Measurements from ENCODE around the gene IMPACT.

Gene IMPACT

DNA sequence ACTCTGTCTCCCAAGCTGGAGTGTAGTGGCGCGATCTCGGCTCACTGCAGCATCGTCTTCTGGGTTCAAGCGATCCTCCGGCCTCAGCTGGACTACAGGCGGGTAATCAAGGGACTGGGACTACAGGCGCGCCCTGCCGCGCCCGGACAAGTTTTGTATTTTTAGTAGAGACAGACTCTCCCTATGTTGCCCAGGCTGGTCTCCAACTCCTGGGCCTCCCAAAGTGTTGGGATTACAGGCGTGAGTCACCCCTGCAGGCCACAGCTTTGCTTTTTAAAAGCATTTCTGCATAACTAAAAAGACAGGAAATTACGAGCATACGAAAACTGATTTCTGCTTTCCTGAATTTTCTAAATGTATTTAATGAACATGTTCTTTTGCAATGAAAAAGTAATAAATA is 27.9 kb upstream of the IMPACT start:
- peaks cover 3% of the 10 kb centered on the region for H3K27me3 ChIP-seq (replicated peaks; ENCODE audit: control insufficient read depth, insufficient read depth, low read length)
- DNase-seq (ENCODE audit: extremely low read depth, insufficient read length): no peak
- TF ChIP-seq, protein P1, sequence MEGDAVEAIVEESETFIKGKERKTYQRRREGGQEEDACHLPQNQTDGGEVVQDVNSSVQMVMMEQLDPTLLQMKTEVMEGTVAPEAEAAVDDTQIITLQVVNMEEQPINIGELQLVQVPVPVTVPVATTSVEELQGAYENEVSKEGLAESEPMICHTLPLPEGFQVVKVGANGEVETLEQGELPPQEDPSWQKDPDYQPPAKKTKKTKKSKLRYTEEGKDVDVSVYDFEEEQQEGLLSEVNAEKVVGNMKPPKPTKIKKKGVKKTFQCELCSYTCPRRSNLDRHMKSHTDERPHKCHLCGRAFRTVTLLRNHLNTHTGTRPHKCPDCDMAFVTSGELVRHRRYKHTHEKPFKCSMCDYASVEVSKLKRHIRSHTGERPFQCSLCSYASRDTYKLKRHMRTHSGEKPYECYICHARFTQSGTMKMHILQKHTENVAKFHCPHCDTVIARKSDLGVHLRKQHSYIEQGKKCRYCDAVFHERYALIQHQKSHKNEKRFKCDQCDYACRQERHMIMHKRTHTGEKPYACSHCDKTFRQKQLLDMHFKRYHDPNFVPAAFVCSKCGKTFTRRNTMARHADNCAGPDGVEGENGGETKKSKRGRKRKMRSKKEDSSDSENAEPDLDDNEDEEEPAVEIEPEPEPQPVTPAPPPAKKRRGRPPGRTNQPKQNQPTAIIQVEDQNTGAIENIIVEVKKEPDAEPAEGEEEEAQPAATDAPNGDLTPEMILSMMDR (IDR thresholded peaks at IDR 0.05; ENCODE audit: insufficient read depth, low read length, poor library complexity, severe bottlenecking): no peak
- no peaks in the 10 kb centered on the region for H3K36me3 ChIP-seq (ENCODE audit: control insufficient read depth, insufficient read depth, low read length)
- H3K4me3 ChIP-seq (replicated peaks; ENCODE audit: low read depth, low read length): no peak overlapping the region

DNA sequence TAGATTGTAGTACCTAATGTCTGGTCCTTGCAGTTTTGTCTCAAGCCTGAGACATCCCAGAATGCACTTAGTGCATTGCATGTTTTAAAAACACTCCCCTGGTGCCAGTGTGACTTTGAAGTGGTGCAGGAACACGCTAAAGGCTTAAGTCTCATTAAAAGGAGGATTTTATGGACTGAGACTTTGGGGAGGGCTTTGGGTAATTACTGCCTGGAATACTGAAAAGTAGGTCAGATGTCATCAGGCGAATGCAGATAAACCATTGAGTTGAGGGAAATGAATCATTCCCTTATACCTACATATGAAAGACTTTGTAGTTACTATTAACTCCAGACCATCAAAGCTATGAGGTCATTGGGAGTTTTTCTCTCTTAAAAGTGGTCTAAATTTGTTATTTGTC is 25.9 kb upstream of the IMPACT start:
- peaks cover 3% of the 10 kb centered on the region for H3K27me3 ChIP-seq (replicated peaks; ENCODE audit: control insufficient read depth, insufficient read depth, low read length)
- DNase-seq (ENCODE audit: extremely low read depth, insufficient read length): no peak
- no peak overlapping the region for H3K4me3 ChIP-seq (replicated peaks; ENCODE audit: low read depth, low read length)
- TF ChIP-seq, protein P1 (IDR thresholded peaks at IDR 0.05; ENCODE audit: insufficient read depth, low read length, poor library complexity, severe bottlenecking): no peak
- H3K36me3 ChIP-seq (ENCODE audit: control insufficient read depth, insufficient read depth, low read length): no peaks in the 10 kb centered on the region

DNA sequence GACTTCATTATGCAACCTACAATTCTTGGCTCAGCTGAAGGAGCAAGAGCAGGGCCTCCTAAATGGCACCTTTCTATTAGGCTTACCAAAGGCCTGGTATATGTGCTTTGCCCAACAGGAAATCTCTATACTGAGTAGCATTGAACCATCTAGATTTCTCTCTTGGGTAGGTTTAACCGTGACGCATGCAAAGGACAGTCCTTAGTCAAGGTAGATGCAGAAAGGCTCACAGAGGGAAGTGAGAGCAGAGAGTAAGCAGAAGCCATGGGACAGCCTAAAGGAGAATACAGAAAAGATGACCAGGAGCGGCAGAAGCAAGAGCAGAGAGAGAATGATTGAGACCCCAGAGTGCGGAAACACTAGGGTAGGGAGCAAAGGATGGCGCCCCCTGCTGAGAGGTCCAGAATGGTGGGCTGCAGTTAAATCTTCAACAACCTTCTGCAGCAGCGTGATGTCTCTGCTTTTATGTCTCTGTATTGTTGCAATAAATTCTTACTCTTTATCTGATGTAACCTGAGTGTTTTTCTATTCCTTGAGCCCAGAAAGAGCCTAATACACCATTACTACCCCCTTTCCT is 24.2 kb upstream of the IMPACT start:
- no peak overlapping the region for H3K4me3 ChIP-seq (replicated peaks; ENCODE audit: low read depth, low read length)
- DNase-seq (ENCODE audit: extremely low read depth, insufficient read length): no peak
- H3K27me3 ChIP-seq (replicated peaks; ENCODE audit: control insufficient read depth, insufficient read depth, low read length): no peaks in the 10 kb centered on the region; the same call in 1 of the 2 replicates
- H3K36me3 ChIP-seq (ENCODE audit: control insufficient read depth, insufficient read depth, low read length): no peaks in the 10 kb centered on the region
- TF ChIP-seq, protein P1 (IDR thresholded peaks at IDR 0.05; ENCODE audit: insufficient read depth, low read length, poor library complexity, severe bottlenecking): peak; percentile 35

DNA sequence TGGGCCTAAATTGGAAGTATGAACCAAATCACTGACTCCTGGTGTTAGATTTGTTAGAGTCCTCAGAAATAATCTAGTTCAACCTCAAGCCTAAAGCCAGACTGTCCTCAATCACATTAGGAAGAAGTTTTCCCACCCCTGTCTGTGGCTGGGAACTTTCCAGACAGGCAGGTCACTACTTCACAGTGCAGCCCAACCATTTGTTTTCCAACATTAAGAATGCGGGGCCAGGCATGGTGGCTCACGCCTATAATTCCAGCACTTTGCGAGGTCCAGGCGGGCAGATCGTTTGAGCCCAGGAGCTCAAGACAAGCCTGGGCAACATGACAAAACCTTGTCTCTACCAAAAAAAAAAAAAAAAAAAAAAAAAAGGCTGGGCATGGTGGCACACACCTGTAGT is 23.4 kb upstream of the IMPACT start:
- DNase-seq (ENCODE audit: extremely low read depth, insufficient read length): no peak
- TF ChIP-seq, protein P1 (IDR thresholded peaks at IDR 0.05; ENCODE audit: insufficient read depth, low read length, poor library complexity, severe bottlenecking): no peak
- Histone ChIP-seq H3K4me3 (replicated peaks; ENCODE audit: low read depth, low read length) (no peak overlapping the region), H3K27me3 (replicated peaks; ENCODE audit: control insufficient read depth, insufficient read depth, low read length) (no peaks in the 10 kb centered on the region; the same call in 1 of the 2 replicates), H3K36me3 (ENCODE audit: control insufficient read depth, insufficient read depth, low read length) (no peaks in the 10 kb centered on the region)

DNA sequence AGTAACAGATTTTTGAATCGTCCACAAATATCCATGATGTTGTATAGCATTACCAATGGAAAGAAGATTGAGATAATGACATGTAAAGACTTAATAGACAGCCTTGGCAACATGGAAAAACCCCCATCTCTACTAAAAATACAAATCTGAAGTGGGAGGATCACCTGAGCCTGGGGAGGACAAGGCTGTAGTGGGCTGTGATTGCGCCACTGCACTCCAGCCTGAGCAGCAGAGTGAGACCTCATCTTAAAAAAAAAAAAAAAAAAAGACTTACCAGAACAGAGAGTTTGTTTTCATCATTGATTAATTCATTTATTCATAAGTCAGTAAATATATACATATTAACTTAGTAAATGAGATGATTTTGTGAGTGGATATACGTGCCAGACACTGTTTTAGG is 21.9 kb upstream of the IMPACT start:
- Histone ChIP-seq H3K4me3 (replicated peaks; ENCODE audit: low read depth, low read length) (no peak overlapping the region), H3K27me3 (replicated peaks; ENCODE audit: control insufficient read depth, insufficient read depth, low read length) (peaks cover 1% of the 10 kb centered on the region), H3K36me3 (ENCODE audit: control insufficient read depth, insufficient read depth, low read length) (no peaks in the 10 kb centered on the region)
- TF ChIP-seq, protein P1 (IDR thresholded peaks at IDR 0.05; ENCODE audit: insufficient read depth, low read length, poor library complexity, severe bottlenecking): no peak
- no peak for DNase-seq (ENCODE audit: extremely low read depth, insufficient read length)

DNA sequence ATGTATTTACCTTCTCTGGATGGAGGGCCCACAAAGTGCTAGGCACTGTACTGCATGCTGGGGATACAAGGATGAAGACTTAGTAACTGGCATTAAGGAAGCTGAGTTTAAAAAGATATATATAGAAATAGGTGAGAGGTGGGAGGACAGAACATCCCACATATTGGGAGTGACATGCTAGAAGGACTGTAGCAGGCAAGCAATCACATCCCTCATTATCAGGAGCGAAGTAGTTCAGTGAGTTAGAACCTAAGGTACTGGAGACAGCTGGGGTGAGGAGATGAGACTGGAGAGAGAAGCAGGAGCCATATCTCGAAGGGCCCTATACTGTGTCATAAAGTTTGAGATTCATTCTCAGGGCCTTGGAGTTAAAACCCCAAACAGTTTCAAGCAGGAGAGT is 18.0 kb upstream of the IMPACT start:
- H3K36me3 ChIP-seq (ENCODE audit: control insufficient read depth, insufficient read depth, low read length): no peaks in the 10 kb centered on the region
- no peak for DNase-seq (ENCODE audit: extremely low read depth, insufficient read length)
- peaks cover 1% of the 10 kb centered on the region for H3K27me3 ChIP-seq (replicated peaks; ENCODE audit: control insufficient read depth, insufficient read depth, low read length)
- no peak overlapping the region for H3K4me3 ChIP-seq (replicated peaks; ENCODE audit: low read depth, low read length)
- TF ChIP-seq, protein P1 (IDR thresholded peaks at IDR 0.05; ENCODE audit: insufficient read depth, low read length, poor library complexity, severe bottlenecking): no peak
